GM03348 (cell line): ENCODE results near the gene ACVR1B.

Source experiments
- DNase-seq: peaks from one replicate; pipeline ENCODE4 v3.0.0; 2012; ENCODE audit warnings: low spot score

ACVR1B gene

GRCh38 chr12:51943346-51943745 lies 8.2 kb upstream of the ACVR1B start:
- DNase-seq = no peak

- DNase-seq = no peak
Measured at GRCh38 chr12:51944608-51945233, 6.8 kb upstream of the ACVR1B start.

GRCh38 chr12:51947246-51947996 lies 4.1 kb upstream of the ACVR1B start:
- DNase-seq = no peak

GRCh38 chr12:51948066-51948465 lies 3.4 kb upstream of the ACVR1B start:
- no peak for DNase-seq

GRCh38 chr12:51949342-51950030 lies 2.0 kb upstream of the ACVR1B start:
- DNase-seq = peak; percentile 32

- DNase-seq = no peak
Measured at GRCh38 chr12:51950682-51951198, 759 bp upstream of the ACVR1B start.

- DNase-seq = peak; percentile 40
Measured at GRCh38 chr12:51951843-51952722, 584 bp downstream of the ACVR1B start.

- DNase-seq = no peak
Measured at GRCh38 chr12:51953089-51953488, 1.6 kb downstream of the ACVR1B start.

GRCh38 chr12:51953864-51954263 lies 2.4 kb downstream of the ACVR1B start:
- DNase-seq = no peak

- DNase-seq = no peak
Measured at GRCh38 chr12:51954561-51955361, 3.3 kb downstream of the ACVR1B start.

- DNase-seq = no peak
Measured at GRCh38 chr12:51955702-51956101, 4.2 kb downstream of the ACVR1B start.

- DNase-seq = no peak
Measured at GRCh38 chr12:51958542-51958941, 7.0 kb downstream of the ACVR1B start.

GRCh38 chr12:51959211-51959610 lies 7.7 kb downstream of the ACVR1B start:
- DNase-seq = peak; percentile 53

- no peak for DNase-seq
Measured at GRCh38 chr12:51959921-51960320, 8.4 kb downstream of the ACVR1B start.

- DNase-seq = no peak
Measured at GRCh38 chr12:51960488-51960887, 9.0 kb downstream of the ACVR1B start.

- no peak for DNase-seq
Measured at GRCh38 chr12:51960890-51961289, 9.4 kb downstream of the ACVR1B start.

GRCh38 chr12:51961834-51962233 lies 10.3 kb downstream of the ACVR1B start:
- no peak for DNase-seq

GRCh38 chr12:51962737-51963136 lies 11.2 kb downstream of the ACVR1B start:
- no peak for DNase-seq

- DNase-seq = no peak
Measured at GRCh38 chr12:51963477-51963876, 12.0 kb downstream of the ACVR1B start.

GRCh38 chr12:51969643-51970042 lies 18.1 kb downstream of the ACVR1B start:
- no peak for DNase-seq
